K562 (cell line): ENCODE results near the gene PMVK. TPM values are rescaled to one million over a fixed set of nuclear protein-coding genes. Genes with fewer than 3 reads are reported as not detected.

Source experiments
- CBFA2T3 ChIP-seq: fragments of 450-650 bp; IDR thresholded peaks from 2 replicates; pipeline ENCODE4 v1.6.1; 2017
- DDX20 ChIP-seq: fragments of 450-650 bp; IDR thresholded peaks from 2 replicates; pipeline ENCODE4 v1.6.1; 2016; ENCODE audit warnings: missing genetic modification characterization, low read depth, mild to moderate bottlenecking, missing compliant biosample characterization, moderate library complexity
- ESRRB ChIP-seq: fragments of 250-450 bp; sonication (Bioruptor Pico); IDR thresholded peaks from 2 replicates; pipeline ENCODE4 v1.5.0; 2020; ENCODE audit warnings: mild to moderate bottlenecking, moderate library complexity, borderline replicate concordance
- EWSR1 ChIP-seq: fragments of 450-650 bp; IDR thresholded peaks from 2 replicates; pipeline ENCODE4 v1.6.1; 2018; ENCODE audit warnings: borderline replicate concordance, mild to moderate bottlenecking, low read depth, moderate library complexity; ENCODE audit not compliant: partially characterized antibody
- FOXJ3 ChIP-seq: sonication (generic); formaldehyde crosslinking; IDR thresholded peaks from 2 replicates; pipeline ENCODE4 v1.4.0; 2020; ENCODE audit warnings: mild to moderate bottlenecking, missing genetic modification reagents
- NFE2L1 ChIP-seq: fragments of 450-650 bp; IDR thresholded peaks from 2 replicates; pipeline ENCODE4 v1.6.1; 2016; ENCODE audit warnings: missing genetic modification characterization, low read depth, mild to moderate bottlenecking, missing compliant biosample characterization, moderate library complexity, borderline replicate concordance
- NR1H2 ChIP-seq: sonication (generic); formaldehyde crosslinking; IDR thresholded peaks from 2 replicates; pipeline ENCODE4 v1.4.0; 2020; ENCODE audit warnings: mild to moderate bottlenecking, missing genetic modification reagents
- RCOR1 ChIP-seq, 2 experiments: IDR thresholded peaks; 2 replicates each; pipeline ENCODE4 v1.6.1; 2012; ENCODE audit warnings: low read depth in 2 of 2, low read length in 2 of 2, borderline replicate concordance in 1 of 2, improper control_type of control experiment in 1 of 2
- SNRNP70 ChIP-seq: fragments of 200-400 bp; formaldehyde crosslinking; optimal IDR thresholded peaks from 2 replicates; pipeline ENCODE3; 2017; ENCODE audit warnings: low read depth, low read length
- SP1 ChIP-seq: sonication (generic); formaldehyde crosslinking; IDR thresholded peaks from 2 replicates; pipeline ENCODE4 v1.8.1; 2022; ENCODE audit warnings: mild to moderate bottlenecking, missing genetic modification reagents
- TFAM ChIP-seq: fragments of 250-450 bp; sonication (Bioruptor Pico); conservative IDR thresholded peaks from 2 replicates; pipeline ENCODE4 v1.5.0; 2021; ENCODE audit warnings: mild to moderate bottlenecking, moderate library complexity
- ZFPM2 ChIP-seq: fragments of 250-450 bp; sonication (Bioruptor Pico); IDR thresholded peaks from 2 replicates; pipeline ENCODE4 v1.5.1; 2022; ENCODE audit warnings: mild to moderate bottlenecking
- ZNF212 ChIP-seq: fragments of 450-650 bp; formaldehyde crosslinking; IDR thresholded peaks from 2 replicates; pipeline ENCODE4 v1.4.0; 2020; ENCODE audit warnings: mild to moderate bottlenecking
- ZNF347 ChIP-seq: fragments of 450-650 bp; formaldehyde crosslinking; IDR thresholded peaks from 2 replicates; pipeline ENCODE4 v1.4.0; 2020; ENCODE audit warnings: low read depth, mild to moderate bottlenecking, moderate library complexity
- ZNF717 ChIP-seq: fragments of 250-450 bp; sonication (Bioruptor Pico); IDR thresholded peaks from 2 replicates; pipeline ENCODE4 v1.5.0; 2021
- ZNF785 ChIP-seq: fragments of 250-450 bp; sonication (Bioruptor Pico); IDR thresholded peaks from 2 replicates; pipeline ENCODE4 v1.4.0; 2020; ENCODE audit warnings: mild to moderate bottlenecking
- polyA plus RNA-seq, 8 experiments: library from polyadenylated mRNA; depleted of rRNA in 4 of 8; stranded (reverse) in 5 of 8; unstranded in 3 of 8; fragments of >200 nt; fragmentation: Nextera tagmentation in 2 of 8; fragmentation: Illumina TruSeq in 1 of 8; extraction: Ambion mirVana in 2 of 8; extraction: Trizol in 1 of 8; gene quantifications; 2 replicates each; pipeline versions ENCODE4 v1.2.1 to v1.2.3, GENCODE V29; 2011 to 2014; ENCODE audit warnings: inconsistent platforms in 1 of 8, missing spikeins in 1 of 8
- total RNA-seq, 7 experiments: library from RNA; depleted of rRNA in 6 of 7; stranded (reverse); fragments of >200 nt in 6 of 7; fragmentation: Illumina TruSeq in 2 of 7; extraction: Trizol in 2 of 7; gene quantifications; 2 replicates each; pipeline versions ENCODE4 v1.2.1 to v1.2.3, GENCODE V29; 2011 to 2021; ENCODE audit warnings: low replicate concordance in 1 of 7
- TF ChIP-seq, protein P1 (sequence below): fragments of 450-650 bp; IDR thresholded peaks from 2 replicates; pipeline ENCODE4 v1.6.1; 2016; ENCODE audit warnings: mild to moderate bottlenecking
- TF ChIP-seq, protein P2 (sequence below): fragments of 250-450 bp; sonication (Bioruptor Pico); IDR thresholded peaks from 2 replicates; pipeline ENCODE4 v1.5.0; 2020; ENCODE audit warnings: mild to moderate bottlenecking
- TF ChIP-seq, protein P3 (sequence below): sonication (generic); formaldehyde crosslinking; IDR thresholded peaks from 2 replicates; pipeline ENCODE4 v1.8.0; 2022; ENCODE audit warnings: mild to moderate bottlenecking, low read depth, missing genetic modification reagents
- TF ChIP-seq, protein P4 (sequence below), 2 experiments: IDR thresholded peaks; 2 replicates each; pipeline ENCODE4 v1.6.1; 2011; ENCODE audit warnings: borderline replicate concordance in 1 of 2, control low read depth in 1 of 2, low read depth in 1 of 2, low read length in 1 of 2, mild to moderate bottlenecking in 1 of 2, mixed read lengths in 1 of 2, moderate library complexity in 1 of 2; ENCODE audit not compliant: insufficient read depth in 1 of 2, insufficient read length in 1 of 2, poor library complexity in 1 of 2, severe bottlenecking in 1 of 2; ENCODE audit errors: extremely low read depth in 1 of 2
- TF ChIP-seq, protein P5 (sequence below): fragments of 450-650 bp; IDR thresholded peaks from 2 replicates; pipeline ENCODE4 v1.6.1; 2016; ENCODE audit warnings: missing biosample characterization, missing genetic modification characterization

PMVK gene
- total and polyA plus RNA-seq, 9 of the 15 experiments (the other 6 are each of a cell fraction or from before 2014, with no cell fraction given), result 1.1 to 15.3 (median 6.3) TPM

DNA sequence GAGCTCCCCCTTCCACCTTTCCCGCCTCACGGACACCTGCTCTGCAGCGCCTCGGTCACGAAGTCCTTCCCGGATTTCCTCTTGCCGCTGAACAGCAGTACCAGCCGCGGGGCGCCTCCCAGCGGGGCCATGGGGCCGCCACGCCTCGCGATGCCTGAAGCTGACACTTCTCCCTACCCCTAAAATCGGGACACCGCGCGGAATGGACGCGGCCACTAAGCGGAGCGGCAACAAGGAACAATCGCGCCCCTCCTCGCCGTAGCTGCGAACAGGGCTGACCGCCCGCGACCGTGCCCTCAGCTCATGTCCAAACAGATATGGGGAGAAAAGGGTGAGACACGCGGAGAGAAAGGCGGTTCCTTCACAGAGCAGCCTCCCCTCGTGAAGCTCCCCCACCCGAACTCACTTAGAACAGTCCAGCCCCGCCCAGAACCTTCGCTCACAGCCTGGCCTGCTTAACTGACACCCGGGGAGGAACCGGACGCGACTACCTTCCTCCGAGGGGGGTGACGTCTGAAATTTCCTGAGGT is at the start of gene PMVK (continued):
- TF ChIP-seq ZNF717 (CRISPR knock-in tag), result no peak
- TF ChIP-seq, protein P1, sequence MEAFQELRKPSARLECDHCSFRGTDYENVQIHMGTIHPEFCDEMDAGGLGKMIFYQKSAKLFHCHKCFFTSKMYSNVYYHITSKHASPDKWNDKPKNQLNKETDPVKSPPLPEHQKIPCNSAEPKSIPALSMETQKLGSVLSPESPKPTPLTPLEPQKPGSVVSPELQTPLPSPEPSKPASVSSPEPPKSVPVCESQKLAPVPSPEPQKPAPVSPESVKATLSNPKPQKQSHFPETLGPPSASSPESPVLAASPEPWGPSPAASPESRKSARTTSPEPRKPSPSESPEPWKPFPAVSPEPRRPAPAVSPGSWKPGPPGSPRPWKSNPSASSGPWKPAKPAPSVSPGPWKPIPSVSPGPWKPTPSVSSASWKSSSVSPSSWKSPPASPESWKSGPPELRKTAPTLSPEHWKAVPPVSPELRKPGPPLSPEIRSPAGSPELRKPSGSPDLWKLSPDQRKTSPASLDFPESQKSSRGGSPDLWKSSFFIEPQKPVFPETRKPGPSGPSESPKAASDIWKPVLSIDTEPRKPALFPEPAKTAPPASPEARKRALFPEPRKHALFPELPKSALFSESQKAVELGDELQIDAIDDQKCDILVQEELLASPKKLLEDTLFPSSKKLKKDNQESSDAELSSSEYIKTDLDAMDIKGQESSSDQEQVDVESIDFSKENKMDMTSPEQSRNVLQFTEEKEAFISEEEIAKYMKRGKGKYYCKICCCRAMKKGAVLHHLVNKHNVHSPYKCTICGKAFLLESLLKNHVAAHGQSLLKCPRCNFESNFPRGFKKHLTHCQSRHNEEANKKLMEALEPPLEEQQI, result no peak
- no peak for TF ChIP-seq DDX20 (tag)
- no peak for TF ChIP-seq FOXJ3
- TF ChIP-seq ZNF785 (CRISPR knock-in tag), result no peak
- TF ChIP-seq RCOR1 (IDR thresholded peaks at IDR 0.05; ENCODE audit: borderline replicate concordance in 1 of 2, low read depth in 2 of 2, low read length in 2 of 2), result peak; percentile 83 to 98
- TF ChIP-seq NFE2L1 (tag), result no peak
- TF ChIP-seq SP1 (CRISPR knock-in tag), result peak; percentile 92; the same call in 1 of the 2 replicates
- TF ChIP-seq ZNF347 (CRISPR knock-in tag), result no peak
- TF ChIP-seq, protein P2, sequence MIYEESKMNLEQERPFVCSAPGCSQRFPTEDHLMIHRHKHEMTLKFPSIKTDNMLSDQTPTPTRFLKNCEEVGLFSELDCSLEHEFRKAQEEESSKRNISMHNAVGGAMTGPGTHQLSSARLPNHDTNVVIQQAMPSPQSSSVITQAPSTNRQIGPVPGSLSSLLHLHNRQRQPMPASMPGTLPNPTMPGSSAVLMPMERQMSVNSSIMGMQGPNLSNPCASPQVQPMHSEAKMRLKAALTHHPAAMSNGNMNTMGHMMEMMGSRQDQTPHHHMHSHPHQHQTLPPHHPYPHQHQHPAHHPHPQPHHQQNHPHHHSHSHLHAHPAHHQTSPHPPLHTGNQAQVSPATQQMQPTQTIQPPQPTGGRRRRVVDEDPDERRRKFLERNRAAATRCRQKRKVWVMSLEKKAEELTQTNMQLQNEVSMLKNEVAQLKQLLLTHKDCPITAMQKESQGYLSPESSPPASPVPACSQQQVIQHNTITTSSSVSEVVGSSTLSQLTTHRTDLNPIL (CRISPR knock-in tag), result no peak
- TF ChIP-seq ZNF212 (CRISPR knock-in tag), result no peak
- TF ChIP-seq, protein P3, sequence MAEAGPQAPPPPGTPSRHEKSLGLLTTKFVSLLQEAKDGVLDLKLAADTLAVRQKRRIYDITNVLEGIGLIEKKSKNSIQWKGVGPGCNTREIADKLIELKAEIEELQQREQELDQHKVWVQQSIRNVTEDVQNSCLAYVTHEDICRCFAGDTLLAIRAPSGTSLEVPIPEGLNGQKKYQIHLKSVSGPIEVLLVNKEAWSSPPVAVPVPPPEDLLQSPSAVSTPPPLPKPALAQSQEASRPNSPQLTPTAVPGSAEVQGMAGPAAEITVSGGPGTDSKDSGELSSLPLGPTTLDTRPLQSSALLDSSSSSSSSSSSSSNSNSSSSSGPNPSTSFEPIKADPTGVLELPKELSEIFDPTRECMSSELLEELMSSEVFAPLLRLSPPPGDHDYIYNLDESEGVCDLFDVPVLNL (CRISPR knock-in tag), result peak; percentile 90
- 0 out of 2 replicates have a peak, but pooled peaks have one; percentile 76 for TF ChIP-seq ZFPM2 (CRISPR knock-in tag)
- TF ChIP-seq TFAM (CRISPR knock-in tag), result no peak
- TF ChIP-seq NR1H2 (CRISPR knock-in tag), result peak; percentile 86; the same call in 1 of the 2 replicates
- TF ChIP-seq, protein P4, sequence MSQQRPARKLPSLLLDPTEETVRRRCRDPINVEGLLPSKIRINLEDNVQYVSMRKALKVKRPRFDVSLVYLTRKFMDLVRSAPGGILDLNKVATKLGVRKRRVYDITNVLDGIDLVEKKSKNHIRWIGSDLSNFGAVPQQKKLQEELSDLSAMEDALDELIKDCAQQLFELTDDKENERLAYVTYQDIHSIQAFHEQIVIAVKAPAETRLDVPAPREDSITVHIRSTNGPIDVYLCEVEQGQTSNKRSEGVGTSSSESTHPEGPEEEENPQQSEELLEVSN (IDR thresholded peaks at IDR 0.05; ENCODE audit: borderline replicate concordance in 1 of 2, extremely low read depth in 1 of 2, insufficient read depth in 1 of 2, insufficient read length in 1 of 2, low read depth in 1 of 2, low read length in 1 of 2, poor library complexity in 1 of 2, severe bottlenecking in 1 of 2), result peak; percentile 100
- no peak for TF ChIP-seq SNRNP70
- no peak for TF ChIP-seq ESRRB (CRISPR knock-in tag)
- TF ChIP-seq EWSR1, result no peak
- peak; percentile 38 for TF ChIP-seq CBFA2T3
- TF ChIP-seq, protein P5, sequence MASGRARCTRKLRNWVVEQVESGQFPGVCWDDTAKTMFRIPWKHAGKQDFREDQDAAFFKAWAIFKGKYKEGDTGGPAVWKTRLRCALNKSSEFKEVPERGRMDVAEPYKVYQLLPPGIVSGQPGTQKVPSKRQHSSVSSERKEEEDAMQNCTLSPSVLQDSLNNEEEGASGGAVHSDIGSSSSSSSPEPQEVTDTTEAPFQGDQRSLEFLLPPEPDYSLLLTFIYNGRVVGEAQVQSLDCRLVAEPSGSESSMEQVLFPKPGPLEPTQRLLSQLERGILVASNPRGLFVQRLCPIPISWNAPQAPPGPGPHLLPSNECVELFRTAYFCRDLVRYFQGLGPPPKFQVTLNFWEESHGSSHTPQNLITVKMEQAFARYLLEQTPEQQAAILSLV (tag), result 0 out of 2 replicates have a peak, but pooled peaks have one; percentile 8
